GM23338 (cell line): ENCODE results near the gene ARMC7. TPM values are rescaled to one million over a fixed set of nuclear protein-coding genes. Genes with fewer than 3 reads are reported as not detected.

ENCODE experiments used
- ATAC-seq: fragments of 200-7000 bp; cut with Tn5 transposase; 3 replicates; pipeline ENCODE4 v1.9.1; 2020
- DNase-seq: peaks from one replicate; pipeline ENCODE4 v3.0.0-alpha.2; 2015; ENCODE audit warnings: low spot score
- H2AFZ ChIP-seq: fragments of 200-600 bp; sonication (generic); 2 replicates; pipeline ENCODE4 v1.8.0; 2016; ENCODE audit warnings: antibody characterized with exemption, mild to moderate bottlenecking, moderate library complexity
- H3F3A ChIP-seq: fragments of 200-600 bp; sonication (generic); replicated peaks from 2 replicates; pipeline ENCODE4 v1.8.0; 2017; ENCODE audit warnings: antibody characterized with exemption, mixed run types, low read depth
- H3K27ac ChIP-seq: fragments of 200-600 bp; sonication (generic); 2 replicates; pipeline ENCODE4 v1.6.1; 2016; ENCODE audit warnings: low read depth
- H3K27me3 ChIP-seq: fragments of 200-600 bp; sonication (generic); 2 replicates; pipeline ENCODE4 v1.8.0; 2016; ENCODE audit warnings: mild to moderate bottlenecking, mixed run types, moderate library complexity; ENCODE audit not compliant: insufficient read depth
- H3K36me3 ChIP-seq: fragments of 200-600 bp; sonication (generic); 2 replicates; pipeline ENCODE4 v1.8.0; 2016; ENCODE audit warnings: mild to moderate bottlenecking; ENCODE audit not compliant: insufficient read depth
- H3K4me1 ChIP-seq: fragments of 200-600 bp; sonication (generic); 2 replicates; pipeline ENCODE4 v1.8.0; 2016; ENCODE audit warnings: mild to moderate bottlenecking, moderate library complexity; ENCODE audit not compliant: insufficient read depth
- H3K4me2 ChIP-seq: fragments of 200-600 bp; sonication (generic); 2 replicates; pipeline ENCODE4 v1.7.1; 2017; ENCODE audit warnings: mixed run types
- H3K4me3 ChIP-seq: fragments of 200-600 bp; sonication (generic); 2 replicates; pipeline ENCODE4 v1.6.1; 2016; ENCODE audit warnings: mixed run types
- H3K79me2 ChIP-seq: fragments of 200-600 bp; sonication (generic); replicated peaks from 2 replicates; pipeline ENCODE4 v1.8.0; 2017; ENCODE audit warnings: mild to moderate bottlenecking; ENCODE audit not compliant: insufficient read depth
- H3K9me2 ChIP-seq: fragments of 200-600 bp; sonication (generic); 2 replicates; pipeline ENCODE4 v1.8.0; 2017; ENCODE audit not compliant: insufficient read depth
- H4K20me1 ChIP-seq: fragments of 200-600 bp; sonication (generic); replicated peaks from 2 replicates; pipeline ENCODE4 v1.8.0; 2017; ENCODE audit warnings: mild to moderate bottlenecking; ENCODE audit not compliant: insufficient read depth
- H3K27ac Mint-ChIP-seq: 2 replicates; pipeline ENCODE4 v1.8.0; 2020; ENCODE audit warnings: inconsistent platforms, mild to moderate bottlenecking, moderate library complexity, mixed read lengths
- H3K27me3 Mint-ChIP-seq: 3 replicates; pipeline ENCODE4 v1.8.0; 2022; ENCODE audit warnings: low read depth, mild to moderate bottlenecking, moderate library complexity, mixed read lengths, inconsistent platforms; ENCODE audit not compliant: insufficient read depth, poor library complexity
- H3K36me3 Mint-ChIP-seq: 3 replicates; pipeline ENCODE4 v1.8.0; 2021; ENCODE audit warnings: low read depth, mild to moderate bottlenecking, inconsistent platforms, moderate library complexity, mixed read lengths
- H3K4me1 Mint-ChIP-seq: 3 replicates; pipeline ENCODE4 v1.8.0; 2020; ENCODE audit warnings: mild to moderate bottlenecking, inconsistent platforms, mixed read lengths
- H3K4me3 Mint-ChIP-seq: 3 replicates; pipeline ENCODE4 v1.8.0; 2021; ENCODE audit warnings: moderate library complexity, mild to moderate bottlenecking, inconsistent platforms, mixed read lengths
- H3K9me3 Mint-ChIP-seq: 3 replicates; pipeline ENCODE4 v1.8.0; 2020; ENCODE audit warnings: moderate library complexity, mild to moderate bottlenecking, inconsistent platforms, mixed read lengths
- CREB1 ChIP-seq: fragments of 250-450 bp; sonication (Bioruptor Pico); IDR thresholded peaks from 2 replicates; pipeline ENCODE4 v1.5.0; 2020; ENCODE audit warnings: low read depth, mild to moderate bottlenecking, moderate library complexity
- CTCF ChIP-seq, 2 experiments: fragments of 200-600 bp in 1 of 2; sonication (generic) in 1 of 2; conservative IDR thresholded peaks; 2 replicates each; pipeline versions ENCODE4 v1.5.1 to v1.6.1; 2016 to 2017; ENCODE audit warnings: antibody characterized with exemption in 2 of 2, low read depth in 2 of 2, mild to moderate bottlenecking in 2 of 2, moderate library complexity in 1 of 2
- ETS1 ChIP-seq: IDR thresholded peaks from 2 replicates; pipeline ENCODE4 v1.6.1; 2016; ENCODE audit warnings: antibody characterized with exemption
- EZH2 ChIP-seq: fragments of 200-600 bp; sonication (generic); IDR thresholded peaks from one replicate; pipeline ENCODE4 v1.8.0; 2017; ENCODE audit warnings: antibody characterized with exemption, mild to moderate bottlenecking, low read depth; ENCODE audit not compliant: unreplicated experiment
- EZH2phosphoT487 ChIP-seq: fragments of 200-600 bp; sonication (generic); IDR thresholded peaks from one replicate; pipeline ENCODE4 v1.8.1; 2018; ENCODE audit warnings: antibody characterized with exemption; ENCODE audit not compliant: unreplicated experiment
- JUNB ChIP-seq: IDR thresholded peaks from one replicate; pipeline ENCODE4 v1.6.1; 2016; ENCODE audit warnings: antibody characterized with exemption; ENCODE audit not compliant: unreplicated experiment
- NANOG ChIP-seq: IDR thresholded peaks from 2 replicates; pipeline ENCODE4 v1.6.1; 2016; ENCODE audit warnings: antibody characterized with exemption, borderline replicate concordance
- POLR2AphosphoS5 ChIP-seq: IDR thresholded peaks from 2 replicates; pipeline ENCODE4 v1.6.1; 2016; ENCODE audit warnings: antibody characterized with exemption, low read depth
- REST ChIP-seq: IDR thresholded peaks from one replicate; pipeline ENCODE4 v1.6.1; 2018; ENCODE audit warnings: antibody characterized with exemption; ENCODE audit not compliant: unreplicated experiment
- STAT1 ChIP-seq: IDR thresholded peaks from one replicate; pipeline ENCODE4 v1.6.1; 2016; ENCODE audit warnings: antibody characterized with exemption; ENCODE audit not compliant: unreplicated experiment
- ZNF114 ChIP-seq: fragments of 250-450 bp; sonication (Bioruptor Pico); IDR thresholded peaks from 2 replicates; pipeline ENCODE4 v1.5.0; 2020; ENCODE audit warnings: mild to moderate bottlenecking, moderate library complexity
- ZNF331 ChIP-seq: fragments of 250-450 bp; sonication (Bioruptor Pico); IDR thresholded peaks from 2 replicates; pipeline ENCODE4 v1.5.0; 2020; ENCODE audit warnings: low read depth, mild to moderate bottlenecking, moderate library complexity
- ZNF462 ChIP-seq: fragments of 250-450 bp; sonication (Bioruptor Pico); IDR thresholded peaks from 2 replicates; pipeline ENCODE4 v1.5.0; 2020; ENCODE audit warnings: mild to moderate bottlenecking, moderate library complexity
- polyA plus RNA-seq: library from polyadenylated mRNA; unstranded; fragments of >200 nt; fragmentation: Nextera tagmentation; extraction: Ambion mirVana; gene quantifications from 2 replicates; pipeline ENCODE4 v1.2.1, GENCODE V29; 2016
- total RNA-seq: library from RNA; depleted of rRNA; stranded (reverse); fragments of >200 nt; shearing (Covaris generic); gene quantifications from 2 replicates; pipeline ENCODE4 v1.2.3, GENCODE V29; 2014

ARMC7 gene
- total and polyA plus RNA-seq, 2 experiments from 2014 or later = 5.6 to 8.4 TPM

- Histone ChIP-seq H3K4me3 (no peak overlapping the region), H3F3A (0 out of 2 replicates have a peak, but pooled peaks cover 11% of the 10 kb centered on the region), H3K9me2 (no peaks in the 10 kb centered on the region), H3K4me1 (peaks cover 3% of the 10 kb centered on the region; the same call in 1 of the 2 replicates), H3K27ac (no peak overlapping the region), H3K27me3 (no peaks in the 10 kb centered on the region), H2AFZ (no peak overlapping the region), H3K79me2 (0 out of 2 replicates have a peak, but pooled peaks cover 4% of the 10 kb centered on the region), H4K20me1 (no peaks in the 10 kb centered on the region; the same call in 1 of the 2 replicates), H3K36me3 (no peaks in the 10 kb centered on the region), H3K4me2 (no peak overlapping the region)
- ATAC-seq (no peak), DNase-seq (no peak)
- H3K27me3 Mint-ChIP-seq = peaks cover 5% of the 10 kb centered on the region
- H3K9me3 Mint-ChIP-seq = no peaks in the 10 kb centered on the region
- H3K4me1 Mint-ChIP-seq = peaks cover 10% of the 10 kb centered on the region
- TF ChIP-seq REST (no peak), ZNF331 (no peak), POLR2AphosphoS5 (no peak), ETS1 (no peak), ZNF114 (no peak), CTCF (conservative IDR thresholded peaks at IDR 0.05; ENCODE audit: low read depth in 2 of 2) (no peak), CREB1 (CRISPR knock-in tag) (no peak), ZNF462 (CRISPR knock-in tag) (no peak), JUNB (no peak), EZH2phosphoT487 (no peak), EZH2 (no peak), STAT1 (no peak), NANOG (no peak)
- H3K36me3 Mint-ChIP-seq = peaks cover 16% of the 10 kb centered on the region
- no peak overlapping the region for H3K27ac Mint-ChIP-seq
- H3K4me3 Mint-ChIP-seq = no peak overlapping the region
These were observed 8.5 kb downstream of the ARMC7 start for GRCh38 chr17:75118307-75118706.
